Regular cardiac myocyte (primary cell): ENCODE data around the gene TTLL6. TPM values are rescaled to one million over a fixed set of nuclear protein-coding genes. Genes with fewer than 3 reads are reported as not detected.

Experiments
- total RNA-seq: library from RNA; depleted of rRNA; stranded (reverse); fragments of >200 nt; gene quantifications from 2 replicates; pipeline ENCODE4 v1.2.3, GENCODE V29; 2014

The TTLL6 gene
- total RNA-seq = under 0.01 TPM in 1 of 2 replicates, not detected in the other

GRCh38 chr17:48816774-48817590 lies at the start of gene TTLL6:
TTLL6 (minus strand) TSS chr17:48817229; CDS start chr17:48817072, 157 bp downstream.

GRCh38 chr17:48830840-48831548 lies 14.0 kb upstream of the TTLL6 start, which contains the start of gene CALCOCO2:
CALCOCO2 (plus strand) TSS chr17:48831035; CDS start chr17:48841708, 10,673 bp downstream.

GRCh38 chr17:48728232-48729231 lies 88.5 kb downstream of the TTLL6 start, which contains the start of gene HOXB13:
HOXB13 (minus strand) TSS chr17:48728750; CDS start chr17:48728593, 157 bp downstream.

DNA sequence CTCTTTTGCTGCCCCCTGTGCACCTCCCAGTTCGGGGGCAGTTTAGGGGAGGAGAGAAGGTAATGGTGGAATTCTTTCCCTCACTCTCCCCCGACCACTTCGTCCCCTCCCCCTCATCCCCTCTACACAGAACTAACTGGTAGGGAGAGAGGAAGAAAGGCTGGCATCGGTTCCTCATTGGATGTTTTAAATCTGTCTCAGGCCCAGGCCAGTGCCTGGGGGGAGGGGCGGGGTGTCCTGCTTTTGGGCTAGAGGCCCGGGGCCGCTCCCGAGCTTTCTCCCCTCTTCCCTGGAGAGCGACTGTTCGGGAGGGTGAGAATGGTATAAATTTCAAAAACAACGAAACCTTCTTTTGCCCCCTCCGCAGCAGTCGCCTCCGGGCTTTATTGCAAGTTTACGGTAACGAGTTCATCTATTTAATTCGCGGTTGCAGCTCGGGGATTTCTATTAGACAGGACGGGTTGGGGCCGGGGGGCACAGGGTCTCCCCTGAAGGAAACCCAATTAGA lies 94.1 kb downstream of the TTLL6 start, which contains the start of gene PRAC2:
Gene PRAC2 (plus strand): TSS at position 271 of the 508 bp plus-strand sequence. CDS start 1,226 bp downstream, outside the sequence.

GRCh38 chr17:48722201-48722907 lies 94.7 kb downstream of the TTLL6 start, which contains the start of gene PRAC1:
PRAC1 (minus strand) TSS chr17:48722518; CDS start chr17:48722392, 126 bp downstream.

Other genes with a start within 250 kb of the TTLL6 start
- 0.85 and 0.96 TPM in 2 replicates for gene HOXB4, start 238.9 kb downstream of the TTLL6 start, total RNA-seq
- 0.85 and 3.5 TPM in 2 replicates for gene HOXB3, start 227.0 kb downstream of the TTLL6 start, total RNA-seq
- gene HOXB5, start 223.4 kb downstream of the TTLL6 start, total RNA-seq = under 0.01 TPM in 1 of 2 replicates, not detected in the other
- gene HOXB6, start 212.2 kb downstream of the TTLL6 start, total RNA-seq = 0.28 and 0.38 TPM in 2 replicates
- gene HOXB7, start 206.2 kb downstream of the TTLL6 start, total RNA-seq = 0.28 and 0.38 TPM in 2 replicates
- under 0.01 TPM in 2 replicates for gene HOXB8, start 201.9 kb downstream of the TTLL6 start, total RNA-seq
- under 0.01 and 0.19 TPM in 2 replicates for gene HOXB9, start 190.9 kb downstream of the TTLL6 start, total RNA-seq
- gene PRAC1, start 94.7 kb downstream of the TTLL6 start, total RNA-seq = not detected in 2 replicates
- gene PRAC2, start 94.0 kb downstream of the TTLL6 start, total RNA-seq = not detected in 2 replicates
- not detected in 2 replicates for gene HOXB13, start 88.5 kb downstream of the TTLL6 start, total RNA-seq
- gene CALCOCO2, start 13.8 kb upstream of the TTLL6 start, total RNA-seq = 36.6 and 42.6 TPM in 2 replicates
- 38.9 and 116 TPM in 2 replicates for gene ATP5MC1, start 75.6 kb upstream of the TTLL6 start, total RNA-seq
- 54.1 and 80.3 TPM in 2 replicates for gene UBE2Z, start 91.2 kb upstream of the TTLL6 start, total RNA-seq
- gene SNF8, start 127.6 kb upstream of the TTLL6 start, total RNA-seq = 63.7 and 217 TPM in 2 replicates
- gene GIP, start 151.4 kb upstream of the TTLL6 start, total RNA-seq = not detected in 2 replicates
- gene IGF2BP1, start 180.2 kb upstream of the TTLL6 start, total RNA-seq = 0.85 and 5.0 TPM in 2 replicates